GM19463 (cell line): ENCODE results near the gene ST6GALNAC1.

Experiments
- ATAC-seq: cut with Tn5 transposase; IDR thresholded peaks from one replicate; pipeline ENCODE4 v1.9.1; 2021; ENCODE audit warnings: mild to moderate bottlenecking, moderate library complexity; ENCODE audit not compliant: unreplicated experiment

Gene ST6GALNAC1

DNA sequence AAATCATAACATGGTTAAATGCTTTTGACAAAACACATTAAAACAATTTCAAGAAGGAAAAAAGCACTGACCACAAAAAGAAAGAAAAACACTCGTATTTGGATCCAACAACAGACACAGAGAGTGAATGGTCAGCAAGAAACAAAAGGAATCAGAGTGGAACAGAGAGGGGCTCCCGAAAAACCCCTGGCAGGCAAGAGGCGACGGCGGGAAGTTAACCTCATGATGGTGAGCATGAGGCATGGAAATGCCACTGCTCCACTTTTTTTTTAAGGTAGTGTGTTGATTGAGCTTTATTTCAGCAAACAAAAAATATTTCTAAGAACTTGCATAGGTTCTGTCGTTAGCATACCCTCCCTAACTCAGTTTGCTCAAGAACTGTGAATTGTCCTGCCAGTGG lies 32.1 kb upstream of the ST6GALNAC1 start:
- ATAC-seq, result no peak

DNA sequence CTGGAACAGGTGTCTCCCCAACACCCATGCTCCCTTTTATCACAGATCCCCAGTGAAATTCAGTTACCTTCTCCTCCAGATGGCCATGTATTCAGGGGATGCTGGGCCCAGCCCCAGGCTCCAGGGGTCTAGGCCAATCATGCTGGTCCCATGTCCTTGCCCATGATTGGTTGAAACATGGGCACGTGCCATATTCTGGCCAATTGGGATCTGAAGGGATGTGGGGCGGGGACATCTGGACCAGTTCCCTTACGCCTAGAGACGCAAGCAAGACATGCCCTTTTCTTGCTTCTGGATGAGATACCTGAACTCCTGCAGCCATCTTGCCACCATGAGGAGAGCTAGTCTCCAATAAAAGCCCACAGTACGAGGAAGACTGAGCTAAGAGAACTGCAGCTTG lies 31.0 kb upstream of the ST6GALNAC1 start:
- ATAC-seq, result no peak

DNA sequence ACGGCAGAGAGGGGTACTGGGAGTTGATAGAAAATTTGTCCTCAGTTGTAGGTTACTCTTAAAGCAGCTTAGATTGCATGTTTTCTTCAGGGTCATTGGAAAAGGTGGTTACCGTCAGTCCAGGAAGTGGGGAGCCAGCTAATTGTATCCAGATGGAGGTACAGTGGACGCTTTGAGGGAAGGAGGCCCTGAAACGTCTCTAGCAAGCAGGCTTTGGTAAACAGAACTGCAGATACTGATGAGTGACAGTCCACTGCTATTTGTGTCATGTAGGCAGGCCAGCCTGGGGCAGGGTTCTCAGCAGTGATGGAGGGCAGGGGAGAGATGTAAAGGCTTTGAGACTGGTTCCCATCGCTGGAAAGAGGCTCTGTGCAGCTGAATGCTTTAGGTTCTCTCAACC lies 30.2 kb upstream of the ST6GALNAC1 start:
- no peak for ATAC-seq

DNA sequence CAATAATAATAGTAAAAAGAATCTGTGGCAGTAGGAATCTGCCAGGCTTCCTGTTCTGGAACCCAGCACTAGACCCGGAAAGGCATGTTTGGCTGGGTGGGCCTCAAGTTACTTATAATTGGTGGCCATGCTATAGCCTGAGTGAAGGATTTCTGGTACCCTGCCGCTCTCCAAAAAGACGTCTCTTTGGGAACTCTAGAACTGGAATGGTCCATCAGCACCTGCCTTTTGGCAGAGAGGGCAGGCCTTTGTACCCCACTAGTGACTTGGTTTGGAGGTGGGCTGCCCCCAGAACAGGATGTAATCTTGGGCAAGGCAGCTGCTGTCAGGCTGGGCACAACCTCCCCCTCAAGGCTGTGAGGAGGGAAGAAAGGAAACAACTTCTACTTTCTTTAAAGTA lies 29.3 kb upstream of the ST6GALNAC1 start:
- ATAC-seq, result no peak

DNA sequence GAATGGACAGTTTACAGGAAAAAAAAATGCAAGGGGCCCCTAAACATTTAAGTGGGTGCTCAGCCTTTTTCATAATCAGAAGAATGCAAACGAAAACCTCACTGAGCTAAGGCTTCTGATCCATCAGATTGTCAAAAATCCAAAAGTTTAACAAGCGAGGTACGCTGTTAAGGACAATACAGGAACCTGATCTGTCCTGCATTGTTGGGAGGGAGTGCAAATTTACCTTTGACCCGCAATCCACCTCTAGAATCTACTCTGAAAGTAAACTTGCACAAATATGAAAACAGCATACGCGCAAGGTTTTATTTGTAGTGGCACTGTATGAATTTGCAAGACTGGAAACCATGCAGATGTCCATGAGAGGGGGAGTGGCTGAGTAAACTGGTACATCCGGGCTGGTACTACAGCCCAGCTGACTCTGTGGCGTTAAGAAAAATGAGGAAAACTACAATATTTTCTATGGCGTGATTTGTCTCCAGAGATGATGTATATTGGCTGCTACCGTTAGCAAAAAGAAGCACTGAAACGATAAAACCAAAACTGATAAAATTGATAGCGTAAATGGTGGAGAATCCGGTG lies 28.8 kb upstream of the ST6GALNAC1 start:
- no peak for ATAC-seq

DNA sequence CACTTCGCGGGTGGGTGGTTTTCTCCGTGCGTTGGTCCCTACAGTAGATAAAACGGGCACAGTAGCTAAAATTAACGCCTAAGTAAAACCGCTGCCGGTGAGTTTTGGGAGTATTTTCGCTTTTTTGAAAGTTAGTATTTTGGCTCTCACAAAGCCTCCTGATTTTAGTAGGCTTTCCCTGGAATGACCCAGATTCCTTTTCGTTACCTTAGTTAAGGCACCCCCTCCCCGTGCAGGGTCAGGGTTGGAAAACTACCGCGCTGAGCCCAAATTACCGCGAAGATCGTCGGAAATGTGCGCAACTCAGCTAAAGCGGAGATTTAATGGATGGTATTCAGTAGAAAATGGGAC lies 28.3 kb upstream of the ST6GALNAC1 start:
- no peak for ATAC-seq

DNA sequence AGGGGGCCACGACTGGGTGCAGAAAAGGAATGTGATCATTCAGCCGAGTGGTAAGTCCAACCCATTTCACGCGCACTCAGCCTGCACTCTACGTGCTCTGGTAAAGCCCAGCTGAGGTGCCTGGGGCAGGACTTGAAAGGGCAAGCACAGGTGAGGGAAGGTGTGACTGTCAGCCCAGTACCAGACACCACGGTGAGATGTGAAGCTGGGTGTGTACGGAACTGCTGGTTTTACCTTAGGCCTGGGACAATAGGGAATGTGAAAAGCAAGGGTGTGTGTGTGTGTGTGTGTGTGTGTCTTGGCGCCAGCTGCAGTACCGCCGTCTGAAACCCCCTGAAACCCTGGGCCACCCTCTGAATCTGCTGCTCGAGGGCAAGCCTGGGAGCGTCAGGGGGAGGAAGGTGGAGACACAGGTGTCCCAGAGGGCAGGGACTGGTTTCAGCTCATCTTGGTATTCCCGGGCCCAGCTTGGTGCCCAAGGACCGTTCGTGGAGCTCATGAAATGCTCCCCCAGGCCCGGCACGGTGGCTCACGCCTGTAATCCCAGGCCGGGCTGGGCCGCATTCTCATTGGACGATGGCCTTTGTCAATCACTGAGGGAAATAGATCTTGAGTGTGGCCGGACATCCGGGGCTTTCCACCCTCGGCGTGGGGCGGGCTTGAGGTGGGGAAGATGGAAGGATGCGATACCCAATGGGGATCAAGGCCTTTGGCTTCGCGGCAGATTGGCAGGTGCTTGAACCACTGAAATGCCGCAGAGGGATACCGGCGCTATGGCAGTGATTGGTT lies 27.8 kb upstream of the ST6GALNAC1 start:
- ATAC-seq, result peak; percentile 98

DNA sequence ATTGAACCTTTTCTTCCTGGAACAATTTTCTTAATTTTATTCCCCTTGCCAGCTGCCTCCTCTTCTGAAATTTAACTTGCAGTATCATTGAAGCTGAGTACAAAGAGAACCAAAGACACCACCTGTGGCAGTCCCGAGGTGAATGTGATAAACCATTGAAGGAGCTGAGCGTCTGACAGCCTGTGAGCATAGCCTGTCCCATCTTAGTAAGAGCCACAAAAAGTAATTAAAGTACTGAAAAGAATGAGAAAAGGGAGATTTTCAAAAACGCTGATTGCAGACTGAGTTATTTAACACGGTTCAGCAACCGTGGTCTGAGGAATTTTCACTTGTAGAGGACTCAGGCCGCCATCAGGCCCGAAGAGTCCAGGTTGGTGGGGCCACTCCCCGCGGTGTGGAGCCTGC lies 27.2 kb upstream of the ST6GALNAC1 start:
- ATAC-seq, result no peak

DNA sequence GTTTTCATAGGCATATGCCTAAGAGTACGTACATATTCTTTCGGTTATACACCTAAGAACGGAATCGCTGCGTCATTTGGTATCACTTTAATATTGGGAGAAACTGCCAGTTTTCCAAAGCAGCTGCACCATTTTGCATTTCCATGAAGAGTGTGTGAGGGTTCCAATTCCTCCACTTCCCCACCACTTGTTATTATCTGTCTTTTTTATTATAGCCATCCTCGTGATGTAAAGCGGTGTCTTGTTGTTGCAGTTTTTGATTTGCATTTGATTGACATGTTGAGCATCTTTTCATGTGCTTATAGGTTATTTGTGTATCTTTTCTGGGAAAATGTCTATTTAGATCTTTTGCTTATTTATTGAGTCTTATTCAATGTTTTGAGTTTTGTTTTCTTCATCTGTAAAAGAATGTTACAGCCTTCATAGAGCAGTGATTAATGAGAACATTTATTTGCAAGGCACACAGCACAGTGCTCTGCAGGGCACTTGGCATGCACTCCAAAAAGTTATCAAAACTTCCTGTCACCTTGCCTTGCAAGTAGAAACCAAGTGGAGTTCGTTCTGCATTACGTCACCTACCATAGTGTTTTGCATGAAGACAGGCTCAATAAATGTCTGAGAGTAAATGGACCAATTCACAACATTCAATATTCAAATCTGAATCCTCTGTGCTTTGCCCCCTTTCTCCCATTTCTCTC lies 26.6 kb upstream of the ST6GALNAC1 start:
- no peak for ATAC-seq

DNA sequence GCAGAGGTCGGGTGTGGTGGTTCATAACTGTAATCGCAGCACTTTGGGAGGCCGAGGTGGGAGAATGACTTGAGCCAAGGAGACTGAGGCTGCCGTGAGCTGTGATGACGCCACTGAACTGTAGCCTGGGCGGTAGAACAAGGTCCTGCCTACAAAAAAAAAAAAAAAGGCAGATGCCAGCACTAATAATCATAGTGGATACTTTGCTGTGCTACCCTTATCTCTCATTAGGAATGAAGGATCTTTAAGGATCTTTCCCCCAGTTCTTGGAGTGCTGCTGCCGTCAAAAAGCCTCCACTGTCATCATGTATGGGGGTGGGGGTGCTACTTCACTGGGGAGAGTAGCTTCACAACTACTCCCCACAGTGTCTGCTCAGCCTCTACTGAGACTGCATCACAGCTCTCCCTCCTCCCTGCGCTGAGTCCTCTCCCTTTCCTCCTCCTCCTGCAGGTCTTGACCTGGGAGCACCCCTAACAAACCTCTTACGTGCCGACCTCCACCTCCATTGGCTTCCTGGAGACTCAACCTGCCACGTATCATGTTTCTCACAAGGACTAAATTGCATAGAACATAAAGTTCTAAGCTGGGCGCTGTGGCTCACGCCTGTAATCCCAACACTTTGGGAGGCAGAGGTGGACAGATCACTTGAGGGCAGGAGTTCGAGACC lies 24.4 kb upstream of the ST6GALNAC1 start:
- ATAC-seq, result no peak

DNA sequence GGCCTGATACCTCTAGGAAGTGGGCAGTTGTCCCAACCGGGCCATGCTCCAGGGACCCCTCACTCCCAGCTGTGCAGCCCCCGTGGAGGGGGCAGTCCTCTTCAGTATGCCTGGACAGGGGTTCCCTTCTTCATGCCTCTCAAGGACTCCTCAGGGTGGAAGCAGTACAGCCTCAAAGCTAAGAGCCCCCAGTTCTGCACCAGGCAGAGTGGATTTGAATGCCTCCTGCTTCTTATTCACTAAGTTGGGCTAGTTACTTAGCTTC lies 23.9 kb upstream of the ST6GALNAC1 start:
- ATAC-seq, result no peak

DNA sequence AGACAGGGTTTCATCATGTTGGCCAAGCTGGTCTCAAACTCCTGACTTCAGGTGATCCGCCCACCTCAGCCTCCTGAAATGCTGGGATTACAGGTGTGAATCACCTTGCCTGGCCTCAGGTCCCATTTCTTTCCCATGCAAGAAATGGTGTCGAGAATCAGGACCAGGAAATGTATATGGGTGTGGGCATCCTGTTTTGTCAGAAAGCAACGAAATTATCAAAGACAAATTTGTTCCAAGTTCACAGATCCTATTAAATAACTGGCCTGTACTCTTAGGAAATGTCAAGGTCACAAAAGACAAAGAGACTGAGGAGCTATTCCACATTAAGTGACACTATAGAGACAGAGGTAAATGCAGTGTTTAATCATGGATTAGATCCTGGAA lies 17.1 kb upstream of the ST6GALNAC1 start:
- no peak for ATAC-seq

DNA sequence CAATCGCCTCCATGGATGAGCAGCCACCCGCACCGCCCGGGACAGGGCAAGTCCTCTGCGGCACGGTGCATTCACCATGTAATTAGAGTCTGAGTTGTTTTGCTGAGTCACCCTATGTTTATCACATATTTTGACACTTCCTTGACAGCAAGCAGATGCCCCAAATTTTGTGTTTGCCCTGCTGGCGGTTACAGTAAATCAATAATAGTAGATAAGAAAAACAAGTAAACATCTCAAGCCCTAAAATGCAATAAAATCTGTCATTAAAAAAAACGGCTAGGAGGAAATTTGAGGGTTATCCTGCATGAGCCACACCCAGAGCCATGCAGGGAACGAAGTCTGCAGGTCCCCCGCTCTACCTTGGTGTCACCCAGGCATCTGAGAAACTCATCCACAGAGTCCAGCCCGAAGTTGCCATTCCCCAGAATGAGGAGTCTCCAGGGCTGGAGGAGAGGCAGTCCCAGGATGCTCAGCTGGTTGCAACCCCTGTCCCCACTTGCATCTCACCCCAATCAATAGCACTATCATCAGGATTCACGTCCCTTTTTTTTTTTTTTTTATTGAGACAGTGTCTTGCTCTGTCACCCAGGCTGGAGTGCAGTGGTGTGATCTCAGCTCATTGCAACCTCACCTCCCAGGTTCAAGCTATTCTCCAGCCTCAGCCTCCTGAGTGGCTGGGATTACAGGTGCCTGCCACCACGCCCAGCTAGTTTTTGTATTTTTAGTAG lies 16.5 kb upstream of the ST6GALNAC1 start:
- ATAC-seq, result no peak

DNA sequence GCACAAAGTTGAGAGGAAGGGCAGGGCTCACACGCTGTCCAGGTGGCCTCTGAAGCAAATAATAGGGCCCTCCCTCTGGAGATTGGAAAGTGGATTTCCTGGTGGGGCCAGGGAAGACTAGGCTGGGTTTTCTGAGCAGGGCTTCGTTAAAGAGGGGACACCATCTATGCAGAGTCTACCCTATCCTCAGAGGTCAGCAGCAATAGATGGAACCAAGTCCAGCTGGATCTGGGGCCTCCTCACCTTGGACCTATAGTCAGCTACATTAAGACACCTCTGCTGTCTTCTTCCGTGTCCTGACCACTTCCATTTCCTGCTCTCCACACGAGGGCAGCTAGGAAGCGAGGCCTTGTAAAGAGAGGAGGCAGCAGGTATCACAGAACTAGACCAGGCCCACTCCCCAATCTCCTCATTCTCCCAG lies 14.7 kb upstream of the ST6GALNAC1 start:
- no peak for ATAC-seq

DNA sequence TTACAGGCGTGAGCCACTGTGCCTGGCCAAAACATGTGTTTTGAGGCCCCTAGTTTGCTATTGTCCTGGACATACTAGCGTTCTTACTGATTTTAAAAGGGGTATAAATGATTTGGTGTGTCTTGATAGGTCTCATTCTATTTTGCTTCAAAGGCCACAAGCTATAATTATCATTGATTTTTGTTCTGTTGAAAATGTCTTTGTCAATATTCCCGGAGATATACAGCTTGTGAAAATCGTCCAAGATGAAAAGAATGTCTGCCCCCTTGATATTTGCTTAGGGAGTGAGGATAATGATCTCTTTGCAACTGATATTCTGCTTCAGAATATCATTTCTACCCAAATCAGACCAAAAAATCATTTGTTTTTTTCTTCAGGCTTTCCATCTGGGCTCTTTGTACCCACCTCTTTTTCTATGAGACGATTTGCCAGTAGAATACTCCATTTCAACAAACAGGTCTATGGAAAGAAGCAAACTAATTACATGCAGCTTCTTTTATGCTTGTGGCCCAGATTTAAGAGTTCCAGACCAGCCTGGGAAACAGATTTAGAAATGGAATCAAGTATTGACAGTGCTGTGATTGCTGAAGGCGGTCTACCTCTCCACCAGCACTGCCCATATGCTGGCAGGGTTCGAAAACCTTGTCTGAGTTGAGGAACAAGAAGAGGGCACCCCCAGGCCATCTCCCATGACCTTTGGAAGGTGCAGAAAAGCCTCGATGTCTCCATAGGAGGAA lies 14.1 kb upstream of the ST6GALNAC1 start:
- no peak for ATAC-seq

DNA sequence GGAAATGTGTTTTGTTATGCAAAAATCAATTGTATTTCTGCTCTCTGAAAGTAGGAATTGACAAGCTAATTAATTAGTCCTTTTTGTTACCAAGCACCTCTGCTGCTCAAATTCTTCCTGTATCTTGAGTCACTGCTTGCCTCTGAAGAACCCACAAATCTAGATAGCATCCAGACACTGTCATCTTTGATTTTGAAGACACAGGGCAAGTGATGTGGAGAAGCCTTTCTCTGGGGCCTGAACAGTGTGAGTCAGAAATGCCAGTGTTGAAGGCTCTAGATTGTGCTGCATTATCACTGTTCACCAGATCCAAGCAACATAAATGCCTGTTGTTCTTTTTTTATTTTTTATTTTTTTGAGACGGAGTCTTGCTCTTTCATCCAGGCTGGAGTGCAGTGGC lies 10.9 kb upstream of the ST6GALNAC1 start:
- ATAC-seq, result no peak

DNA sequence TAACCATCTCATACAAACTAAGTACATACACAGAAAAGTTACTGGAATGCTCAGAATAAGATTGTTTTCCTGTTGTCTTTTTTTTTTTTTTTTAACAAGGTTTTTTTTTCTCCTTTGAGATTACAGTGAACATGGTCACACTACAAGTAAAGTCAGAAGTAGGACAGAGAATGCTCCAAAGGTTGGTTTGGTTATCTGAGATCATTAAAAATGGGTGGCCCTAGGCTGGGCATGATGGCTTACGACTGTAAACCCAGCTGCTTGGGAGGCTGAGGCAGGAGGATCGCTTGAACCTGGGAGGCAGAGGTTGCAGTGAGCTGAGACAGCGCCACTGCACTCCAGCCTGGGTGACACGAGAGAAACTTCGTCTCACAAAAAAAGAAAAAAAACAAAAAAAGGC lies 6.9 kb upstream of the ST6GALNAC1 start:
- no peak for ATAC-seq

DNA sequence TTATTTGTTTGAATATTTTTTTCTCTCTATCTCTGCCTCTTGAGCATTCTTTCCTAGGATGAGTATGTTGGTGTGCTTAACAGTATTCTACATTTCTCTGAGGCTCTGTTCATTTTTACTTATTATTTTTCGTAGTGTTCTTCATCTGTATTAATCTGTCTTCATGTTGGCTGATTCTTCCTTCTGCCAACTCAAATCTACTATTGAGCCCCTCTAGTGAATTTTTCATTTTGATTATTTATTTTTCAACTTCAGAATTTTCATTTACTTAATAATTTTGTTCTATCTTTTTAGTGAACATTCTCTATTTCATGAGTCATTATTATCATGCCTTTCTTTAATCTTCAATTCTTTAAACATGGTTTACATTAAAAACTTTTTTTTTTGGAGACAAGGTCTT lies 3.2 kb upstream of the ST6GALNAC1 start:
- no peak for ATAC-seq

DNA sequence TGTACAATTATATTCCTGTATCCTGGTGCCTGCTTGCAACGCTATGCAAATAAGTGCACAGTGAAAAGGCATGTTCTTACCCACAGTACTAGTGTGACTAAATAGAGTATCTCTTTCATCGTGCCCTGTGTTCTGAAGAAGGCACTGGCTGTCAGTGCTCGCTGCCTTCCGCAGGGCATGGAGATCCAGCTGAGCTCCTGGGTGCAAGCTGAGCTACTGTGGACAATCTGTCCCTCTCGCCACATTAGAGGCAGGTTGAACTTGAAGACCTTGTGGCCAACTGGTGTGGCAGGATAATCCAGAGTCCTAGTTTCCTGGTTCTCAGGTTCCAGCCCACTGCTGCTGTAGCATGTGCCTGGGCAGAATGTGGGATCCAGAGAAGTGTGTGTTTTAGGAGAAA lies 1.9 kb upstream of the ST6GALNAC1 start:
- ATAC-seq, result no peak

DNA sequence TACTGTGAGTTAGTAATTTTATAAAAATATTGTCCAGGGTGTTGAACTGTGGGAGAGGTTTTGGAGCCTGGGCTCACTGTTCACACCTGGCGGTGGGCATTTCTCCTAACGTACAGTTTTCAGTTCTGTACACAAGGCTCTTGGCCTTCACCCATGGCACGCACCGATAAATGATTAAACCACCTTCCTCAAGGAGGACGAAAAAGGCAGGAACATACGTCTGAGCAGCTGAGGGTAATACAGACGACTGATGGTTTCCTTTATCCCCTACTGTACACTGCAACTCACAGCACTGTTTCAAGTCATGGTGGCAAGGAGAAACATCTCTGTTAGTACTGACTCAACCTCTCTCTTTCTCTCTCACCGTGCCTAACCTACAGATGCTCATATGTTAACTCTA lies 1.4 kb upstream of the ST6GALNAC1 start:
- no peak for ATAC-seq

DNA sequence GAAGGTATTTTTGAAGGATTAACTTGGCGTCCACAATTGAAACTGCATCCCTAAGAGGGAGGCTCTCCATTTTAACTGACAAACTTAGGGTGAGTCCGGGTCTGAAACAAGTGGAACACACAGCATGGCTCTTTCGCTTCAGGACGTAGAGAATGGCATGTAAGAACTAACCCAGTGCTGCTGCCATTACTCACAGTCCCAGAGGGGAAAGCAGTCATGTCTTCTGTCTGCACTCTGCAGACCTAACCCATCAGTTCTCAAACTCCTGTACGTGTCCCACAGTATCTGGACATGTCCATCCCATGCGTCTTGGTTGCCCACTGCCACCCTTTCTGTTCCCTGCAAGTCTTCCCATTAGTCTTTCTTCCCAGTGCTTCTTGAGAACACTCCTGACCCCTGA lies 563 bp downstream of the ST6GALNAC1 start:
- ATAC-seq, result no peak
